Glomerular endothelial cell (primary cell): Measurements from ENCODE around the gene GALR2. TPM values are rescaled to one million over a fixed set of nuclear protein-coding genes. Genes with fewer than 3 reads are reported as not detected.

Source experiments
- DNase-seq: peaks from one replicate; pipeline ENCODE4 v3.0.0-alpha.2; 2011; ENCODE audit warnings: low read depth, low spot score; ENCODE audit errors: extremely low read depth
- total RNA-seq: library from RNA; depleted of rRNA; stranded (reverse); fragments of >200 nt; gene quantifications from 2 replicates; pipeline ENCODE4 v1.2.3, GENCODE V29; 2015

The GALR2 gene
- total RNA-seq, 1 donor from 2014 or later, result not detected

DNA sequence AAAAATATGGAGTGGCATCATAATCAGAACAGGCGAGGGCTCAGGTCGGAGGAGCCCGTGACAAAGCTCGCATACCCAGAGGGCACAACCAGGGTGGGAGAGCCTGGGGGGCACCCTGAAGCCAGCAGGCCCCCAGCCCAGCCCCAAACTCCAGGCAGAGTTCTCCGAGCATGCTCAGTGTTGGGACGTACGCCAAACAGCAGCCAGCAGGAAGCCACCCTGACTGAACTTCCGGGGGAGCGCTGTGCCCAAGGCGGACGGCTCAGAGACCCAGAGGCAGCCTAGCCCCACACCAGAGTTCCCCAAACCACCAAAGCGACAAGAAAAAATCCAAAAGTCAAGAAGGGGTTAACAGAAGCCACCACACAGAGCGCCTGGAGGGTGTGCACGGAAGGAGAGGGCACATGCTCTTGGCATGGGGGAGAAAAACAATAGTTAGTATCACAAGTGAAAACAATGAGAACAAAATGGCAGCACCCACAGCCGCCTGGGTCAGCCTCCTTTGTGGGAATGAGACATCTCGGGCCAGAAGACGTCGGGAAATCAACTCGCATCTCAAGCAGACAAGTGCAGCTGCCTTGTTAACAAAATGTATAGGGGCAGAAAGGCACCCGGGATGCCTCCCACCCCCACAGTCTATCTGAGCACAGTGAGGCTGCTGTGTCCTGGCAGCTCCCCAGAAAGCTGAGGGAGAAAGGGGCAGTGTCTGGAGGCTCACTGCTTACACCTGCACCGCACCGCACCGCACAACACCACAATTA lies 17.1 kb downstream of the GALR2 start:
- DNase-seq, result no peak

DNA sequence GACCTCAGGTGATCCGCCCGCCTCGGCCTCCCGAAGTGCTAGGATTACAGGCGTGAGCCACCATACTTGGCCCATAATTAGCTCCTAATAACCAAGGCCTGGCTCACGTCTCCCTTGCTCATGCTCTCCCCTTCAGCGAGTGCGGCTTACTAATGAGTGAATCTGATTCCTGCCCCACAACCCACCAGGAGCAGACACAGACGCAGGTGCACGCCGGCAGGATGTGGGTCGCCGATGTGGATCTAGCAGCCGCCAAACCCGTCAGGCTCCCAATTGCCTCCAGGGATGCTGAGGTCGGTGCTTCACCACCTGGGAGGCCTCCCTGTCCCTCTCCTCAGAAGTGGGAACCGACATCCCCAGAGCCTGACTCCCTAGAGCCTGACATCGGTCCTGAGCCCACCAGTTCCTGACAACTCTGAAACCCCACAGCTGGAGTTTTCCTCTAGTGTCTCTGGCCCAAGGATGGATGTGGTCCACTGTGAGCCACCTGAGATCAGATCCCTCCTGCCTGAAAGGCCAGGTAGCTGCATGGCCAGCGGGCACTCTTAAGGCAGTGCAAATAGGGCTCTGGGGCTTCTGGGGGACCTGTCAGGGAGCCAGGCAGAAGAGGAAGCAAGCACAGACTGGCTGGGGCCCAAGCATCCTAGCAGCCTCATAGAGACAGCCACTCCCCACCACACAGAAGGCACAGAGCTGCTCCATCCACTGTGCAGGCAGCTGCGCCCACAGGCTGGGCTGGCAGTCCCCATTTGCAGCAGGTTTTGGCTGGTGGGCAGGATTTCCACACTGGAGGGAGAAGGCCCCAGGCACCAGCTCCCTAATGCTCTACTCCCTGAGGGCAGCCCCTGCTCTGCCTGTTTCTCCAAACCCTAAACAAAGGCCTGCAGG lies 18.2 kb downstream of the GALR2 start:
- no peak for DNase-seq

DNA sequence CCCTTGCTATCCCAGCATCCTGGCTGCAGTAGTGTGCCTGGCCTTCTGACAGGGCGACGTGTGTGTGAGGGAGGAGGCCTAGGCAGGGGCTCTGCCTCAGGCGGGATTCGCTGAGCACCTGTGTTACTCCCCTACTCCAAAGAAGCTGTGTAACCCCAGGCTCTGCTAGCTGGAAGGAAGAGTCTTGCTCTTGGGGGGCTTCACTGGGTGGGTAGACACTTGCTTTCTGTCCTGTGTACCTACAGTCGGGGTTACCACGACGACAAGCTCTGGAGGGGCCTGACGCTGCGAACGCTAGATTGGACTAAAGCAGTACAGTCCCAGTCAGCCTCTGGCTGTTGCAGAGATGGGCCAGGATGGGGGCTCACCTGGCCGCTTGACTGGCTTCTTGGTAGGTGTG lies 19.5 kb downstream of the GALR2 start:
- no peak for DNase-seq

DNA sequence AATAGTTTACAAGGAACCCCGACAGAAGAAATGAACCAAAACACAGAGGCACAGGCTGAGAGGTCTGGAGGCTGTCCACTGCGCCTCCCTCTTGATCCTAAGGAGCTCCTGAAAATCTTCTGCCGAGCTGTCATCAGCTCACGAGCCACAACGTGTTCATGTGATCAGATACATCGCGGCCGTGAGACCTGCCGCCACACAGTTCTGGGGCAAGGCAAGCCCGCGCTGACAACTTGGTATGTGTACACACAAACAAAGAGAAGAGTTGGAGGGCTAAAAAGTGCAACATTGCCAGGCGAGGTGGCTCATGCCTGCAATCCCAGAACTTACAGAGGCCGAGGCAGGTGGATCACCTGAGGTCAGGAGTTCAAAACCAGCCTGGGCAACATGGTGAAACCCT lies 21.4 kb downstream of the GALR2 start:
- DNase-seq, result no peak

DNA sequence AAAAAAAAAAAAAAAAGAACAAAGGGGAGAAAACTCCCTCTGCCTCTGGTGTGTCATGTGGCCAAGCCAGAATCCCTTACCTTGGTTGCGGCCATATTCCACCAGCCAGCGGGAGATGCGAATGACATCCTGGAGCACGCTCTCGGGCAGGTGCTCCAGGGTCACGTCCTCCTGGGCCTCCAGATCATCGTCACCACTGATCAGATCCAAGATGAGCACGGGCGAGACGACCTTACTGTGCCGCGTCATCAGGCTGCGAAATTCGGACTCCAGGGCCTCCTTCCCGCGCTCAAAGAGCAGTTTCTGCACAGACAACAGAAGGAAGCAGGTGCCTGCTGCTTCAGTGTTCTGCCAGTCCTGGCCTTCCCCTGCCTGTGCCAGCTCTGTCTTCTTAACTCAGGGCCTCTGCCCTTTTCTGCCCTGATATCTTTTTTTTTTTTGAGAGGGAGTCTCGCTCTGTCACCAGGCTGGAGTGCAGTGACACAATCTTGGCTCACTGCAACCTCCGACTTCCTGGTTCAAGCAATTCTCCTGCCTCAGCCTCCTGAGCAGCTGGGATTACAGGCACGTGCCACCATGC lies 23.2 kb downstream of the GALR2 start:
- DNase-seq, result no peak

DNA sequence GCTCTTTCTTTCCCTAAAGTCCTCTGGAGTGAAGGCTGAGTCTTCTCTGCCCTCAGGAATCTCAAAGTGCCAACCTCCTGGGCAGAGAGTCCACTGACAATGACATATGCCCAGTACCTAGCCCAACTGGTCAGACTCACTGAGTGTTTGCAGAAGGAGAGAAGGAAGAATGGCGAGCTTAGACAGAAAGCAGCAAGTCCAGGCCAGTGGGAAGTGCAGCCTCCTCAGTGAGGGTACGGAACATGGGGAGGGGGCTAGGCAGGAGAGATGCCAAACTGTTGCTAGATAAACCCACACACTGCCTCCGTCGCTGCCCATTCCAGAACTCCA lies 28.3 kb downstream of the GALR2 start:
- DNase-seq, result no peak

DNA sequence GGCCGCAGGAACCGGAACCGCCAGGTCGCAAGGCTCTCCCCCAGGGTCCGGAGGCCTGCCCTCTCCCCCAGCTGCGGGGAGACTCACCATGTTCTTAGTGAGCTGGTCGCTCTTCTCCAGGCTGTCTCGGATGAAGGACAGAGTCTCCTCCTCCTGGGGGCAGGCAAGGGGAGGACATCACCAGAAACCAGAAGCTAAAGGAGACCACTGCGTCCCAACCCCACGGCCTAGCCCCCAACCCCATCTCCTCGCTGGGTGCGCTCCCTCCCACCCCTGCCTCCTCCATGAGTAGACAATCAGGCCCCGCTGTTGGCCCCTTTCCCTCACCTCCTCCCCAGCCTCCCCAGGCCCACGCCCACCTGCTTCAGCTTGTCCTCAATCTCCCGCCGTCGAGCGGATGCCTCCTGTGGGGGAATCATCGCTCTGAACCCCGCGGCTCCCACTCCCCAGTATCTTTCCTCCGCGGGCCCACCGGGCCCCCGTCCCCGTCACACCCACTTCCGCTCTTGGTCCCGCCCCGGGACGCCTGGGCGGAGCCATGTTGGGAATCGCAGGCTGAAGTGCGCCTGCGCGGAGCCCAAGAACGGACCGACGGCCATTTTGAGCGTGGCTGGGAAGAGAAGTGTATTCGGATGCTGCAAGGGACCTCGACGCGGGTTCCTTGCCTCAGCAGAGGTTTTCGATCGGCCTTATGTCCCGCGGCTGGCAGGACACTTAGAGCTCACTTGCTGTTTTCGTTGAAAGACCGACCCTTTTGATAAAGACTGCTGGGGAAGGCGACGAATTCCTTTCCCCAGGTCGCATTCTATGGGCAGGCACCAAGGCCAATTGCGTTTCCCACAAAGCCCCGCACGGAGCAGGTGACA lies 28.9 kb downstream of the GALR2 start, which contains the start of gene EXOC7:
Gene EXOC7 (minus strand): TSS at position 514 of the 866 bp plus-strand sequence. CDS start 95 bp downstream, at position 419.
- peak; percentile 42 for DNase-seq

DNA sequence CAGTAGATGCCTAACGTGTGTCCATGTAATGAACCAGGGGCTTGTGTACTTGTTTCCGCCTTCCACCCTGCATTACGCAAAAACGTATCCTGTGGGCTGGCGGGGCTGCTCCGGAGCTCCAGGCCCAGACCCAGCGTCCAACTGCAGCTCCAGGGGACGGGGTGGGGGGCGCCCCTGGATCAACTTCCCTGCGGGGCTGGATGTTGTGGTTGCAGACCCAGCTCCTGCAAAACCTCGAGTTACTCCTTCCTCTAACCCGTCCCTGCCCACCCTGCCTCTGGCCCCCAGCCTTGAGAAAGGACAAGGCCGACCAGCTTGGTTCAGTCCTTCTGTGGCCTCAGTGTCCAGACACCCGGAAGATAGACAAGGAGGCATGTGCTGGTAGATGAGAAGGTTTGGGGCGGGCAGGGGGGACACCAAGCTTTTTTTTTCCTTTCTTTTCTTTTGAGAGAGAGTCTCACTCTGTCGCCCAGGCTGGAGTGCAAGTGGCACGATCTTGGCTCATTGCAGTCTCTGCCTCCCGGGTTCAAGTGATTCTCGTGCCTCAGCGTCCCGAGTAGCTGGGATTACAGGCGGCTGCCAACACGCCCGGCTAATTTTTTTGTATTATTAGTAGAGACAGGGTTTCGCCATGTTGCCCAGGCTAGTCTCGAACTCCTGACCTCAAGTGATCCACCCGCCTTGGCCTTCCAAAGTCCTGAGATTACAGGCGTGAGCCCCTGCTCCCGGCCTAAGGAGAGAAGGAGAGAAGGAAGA lies 29.7 kb downstream of the GALR2 start:
- DNase-seq, result no peak

DNA sequence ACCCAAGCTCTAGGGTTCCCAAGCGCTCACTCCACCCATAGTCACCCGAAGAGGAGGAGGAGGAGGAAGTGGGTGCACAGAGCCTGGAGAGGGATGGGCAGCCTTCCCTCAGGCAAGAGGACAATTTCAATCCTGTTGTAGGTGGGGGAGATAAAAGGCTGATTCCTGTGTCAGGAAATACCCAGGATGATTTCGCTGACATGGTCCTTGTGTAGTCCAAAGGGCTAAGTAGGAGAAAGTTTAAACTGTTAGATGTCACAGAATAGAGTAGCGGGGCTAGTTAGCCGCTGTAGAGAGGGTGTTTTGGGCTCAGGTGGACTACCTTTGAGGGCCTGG lies 30.3 kb downstream of the GALR2 start:
- no peak for DNase-seq

DNA sequence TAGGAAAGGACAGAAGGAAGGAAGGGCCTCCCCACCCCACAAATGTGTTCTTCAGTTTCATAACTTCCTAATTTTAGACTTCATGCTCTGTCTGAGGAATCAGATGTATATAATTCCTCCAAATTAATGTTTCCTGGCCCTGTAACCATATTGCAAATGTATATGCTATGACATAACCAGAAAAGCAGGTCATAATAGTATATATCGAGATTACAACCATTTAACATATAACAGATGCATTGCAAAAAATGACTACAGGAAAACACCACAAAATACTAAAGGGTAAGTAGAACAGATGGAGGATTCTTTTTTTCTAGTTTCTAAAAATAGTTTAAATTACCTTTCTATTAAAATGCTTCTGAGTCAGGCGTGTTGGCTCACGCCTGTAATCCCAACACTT lies 32.1 kb downstream of the GALR2 start:
- no peak for DNase-seq

DNA sequence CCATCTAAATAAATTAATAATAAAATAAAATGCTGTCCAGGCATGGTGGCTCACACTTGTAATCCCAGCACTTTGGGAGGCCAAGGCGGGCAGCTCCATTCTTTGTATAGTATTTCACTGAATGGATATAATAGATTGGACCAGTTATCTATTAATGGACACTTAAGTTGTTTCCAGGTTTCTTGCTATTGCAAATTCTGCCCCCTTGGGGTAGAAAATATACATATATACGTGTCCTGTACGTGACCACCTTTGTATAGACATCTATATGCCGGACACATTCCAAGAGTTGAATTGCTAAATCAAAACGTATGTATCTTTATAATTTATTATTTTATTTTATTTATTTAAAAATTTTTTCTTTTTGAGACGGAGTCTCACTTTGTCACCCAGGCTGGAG lies 32.9 kb downstream of the GALR2 start:
- no peak for DNase-seq

DNA sequence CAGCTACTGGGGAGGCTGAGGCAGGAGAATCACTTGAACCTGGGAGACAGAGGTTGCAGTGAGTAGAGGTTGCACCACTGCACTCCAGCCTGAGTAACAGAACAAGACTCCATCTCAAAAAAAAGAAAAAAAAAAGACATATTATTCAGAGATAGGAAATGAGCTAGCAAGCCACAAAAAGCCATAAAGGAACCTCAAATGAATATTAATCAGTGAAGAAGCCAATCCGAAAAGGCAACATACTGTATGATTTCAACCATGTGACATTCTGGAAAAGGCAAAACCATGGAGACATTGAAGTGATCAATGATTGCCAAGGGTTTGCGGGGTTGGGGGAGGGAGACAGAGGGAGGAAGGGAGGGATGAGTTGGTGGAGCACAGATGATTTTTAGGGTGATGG lies 37.4 kb downstream of the GALR2 start:
- no peak for DNase-seq

DNA sequence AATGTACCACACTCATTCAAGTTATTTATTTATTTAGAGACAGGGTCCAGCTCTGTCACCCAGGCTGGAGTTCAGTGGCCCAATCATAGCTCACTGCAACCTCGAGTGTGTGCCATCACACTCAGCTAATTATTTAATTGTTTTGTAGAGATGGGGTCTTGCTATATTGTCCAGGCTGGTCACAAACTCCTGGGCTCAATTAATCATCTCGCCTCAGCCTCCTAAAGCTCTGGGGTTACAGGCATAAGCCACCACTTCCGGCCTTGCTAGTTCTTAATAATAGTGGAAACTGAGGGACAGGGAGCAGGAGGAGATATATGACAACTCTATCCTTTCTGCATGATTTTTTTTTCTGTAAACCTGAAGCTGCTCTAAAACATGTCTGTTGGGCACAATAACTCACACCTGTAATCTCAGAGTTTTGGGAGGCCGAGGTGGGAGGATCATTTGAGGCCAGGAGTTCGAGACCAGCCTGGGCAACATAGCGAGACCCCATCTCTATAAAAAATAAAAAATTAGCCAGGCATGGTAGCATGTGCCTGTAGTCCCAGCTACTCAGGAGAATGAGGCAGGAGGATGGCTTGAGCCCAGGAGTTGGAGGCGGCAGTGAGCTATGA lies 40.7 kb downstream of the GALR2 start:
- no peak for DNase-seq

DNA sequence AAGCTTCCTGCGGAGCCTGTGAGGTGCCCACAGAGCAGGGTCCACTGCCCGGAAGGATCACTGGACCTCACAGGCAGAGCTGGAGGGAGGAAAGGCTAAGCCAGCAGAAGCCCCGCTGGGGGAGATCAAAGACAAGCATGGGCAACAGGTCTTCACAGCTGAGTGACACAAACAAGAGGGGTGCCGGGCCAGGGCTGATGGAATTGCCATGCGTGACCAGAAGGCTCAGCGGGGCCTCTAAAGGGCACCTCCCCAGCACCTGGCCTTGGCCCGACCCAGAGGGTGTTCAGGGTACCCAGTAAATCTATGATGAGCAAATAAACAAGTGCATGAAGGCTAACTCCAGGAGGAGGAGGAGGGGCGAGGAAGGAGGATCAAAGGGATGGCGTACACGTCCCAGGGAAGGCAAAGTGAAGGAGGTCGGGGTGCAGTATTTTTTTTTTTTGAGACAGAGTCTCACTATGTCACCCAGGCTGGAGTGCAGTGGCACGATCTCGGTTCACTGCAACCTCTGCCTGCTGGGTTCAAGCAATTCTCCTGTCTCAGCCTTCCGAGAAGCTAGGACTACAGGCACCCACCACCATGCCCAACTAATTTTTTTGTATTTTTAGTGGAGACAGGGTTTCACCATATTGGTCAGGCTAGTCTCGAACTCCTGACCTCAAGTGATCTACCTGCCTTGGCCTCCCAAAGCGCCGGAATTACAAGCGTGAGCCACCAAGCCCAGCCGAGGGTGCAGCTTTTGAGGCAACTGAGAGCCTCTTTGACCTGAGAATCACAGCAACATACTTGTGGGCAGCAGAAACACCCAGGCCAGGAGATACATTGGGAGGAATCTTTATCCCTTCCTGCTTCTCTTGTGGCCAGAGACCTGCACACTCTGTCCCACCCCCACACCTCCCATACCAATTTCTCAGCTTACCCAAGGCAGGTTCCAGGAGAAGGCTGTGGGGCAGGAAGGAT lies 45.1 kb downstream of the GALR2 start:
- no peak for DNase-seq

DNA sequence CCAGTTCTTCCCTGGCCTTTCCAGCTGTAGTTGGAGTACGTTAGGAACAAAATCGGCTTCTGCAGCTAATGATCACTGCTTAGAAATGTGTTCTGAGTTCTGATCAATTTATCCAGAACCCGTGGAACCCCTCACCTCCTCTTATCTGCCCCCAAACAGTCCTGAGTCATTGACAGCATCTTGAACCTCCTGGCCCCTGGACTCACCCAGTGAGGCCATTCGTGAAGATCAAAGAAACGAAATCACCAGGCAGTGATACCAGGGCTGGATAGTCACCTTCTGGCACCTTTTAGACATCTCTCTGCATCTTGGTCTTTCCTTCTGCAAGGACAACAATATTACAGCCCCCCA lies 46.1 kb downstream of the GALR2 start:
- no peak for DNase-seq

DNA sequence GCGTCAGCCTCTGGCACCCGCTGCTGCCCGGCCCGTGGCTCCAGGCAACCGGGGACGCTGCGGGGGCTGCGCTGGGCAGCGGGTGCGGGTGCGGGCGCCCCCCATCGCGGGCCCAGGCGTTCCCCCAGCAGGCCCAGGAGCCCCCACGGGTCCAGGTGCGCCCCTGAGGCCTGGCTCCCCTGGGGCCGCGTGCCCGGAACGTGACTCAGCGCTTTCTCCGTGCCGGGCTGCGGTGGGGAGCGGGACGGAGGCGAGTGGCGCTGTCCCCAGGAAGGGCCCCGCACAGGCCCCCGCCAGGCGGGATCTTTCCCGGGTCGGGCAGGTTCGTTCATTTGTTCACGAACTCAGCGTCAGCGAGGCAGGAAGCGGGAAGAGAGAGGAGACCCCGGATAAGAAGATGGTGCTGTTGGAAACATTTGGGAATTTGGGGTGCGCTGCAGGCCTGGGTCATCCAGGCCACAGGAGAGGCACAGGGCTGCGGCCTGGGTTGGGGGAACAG lies 47.4 kb downstream of the GALR2 start:
- DNase-seq, result no peak

DNA sequence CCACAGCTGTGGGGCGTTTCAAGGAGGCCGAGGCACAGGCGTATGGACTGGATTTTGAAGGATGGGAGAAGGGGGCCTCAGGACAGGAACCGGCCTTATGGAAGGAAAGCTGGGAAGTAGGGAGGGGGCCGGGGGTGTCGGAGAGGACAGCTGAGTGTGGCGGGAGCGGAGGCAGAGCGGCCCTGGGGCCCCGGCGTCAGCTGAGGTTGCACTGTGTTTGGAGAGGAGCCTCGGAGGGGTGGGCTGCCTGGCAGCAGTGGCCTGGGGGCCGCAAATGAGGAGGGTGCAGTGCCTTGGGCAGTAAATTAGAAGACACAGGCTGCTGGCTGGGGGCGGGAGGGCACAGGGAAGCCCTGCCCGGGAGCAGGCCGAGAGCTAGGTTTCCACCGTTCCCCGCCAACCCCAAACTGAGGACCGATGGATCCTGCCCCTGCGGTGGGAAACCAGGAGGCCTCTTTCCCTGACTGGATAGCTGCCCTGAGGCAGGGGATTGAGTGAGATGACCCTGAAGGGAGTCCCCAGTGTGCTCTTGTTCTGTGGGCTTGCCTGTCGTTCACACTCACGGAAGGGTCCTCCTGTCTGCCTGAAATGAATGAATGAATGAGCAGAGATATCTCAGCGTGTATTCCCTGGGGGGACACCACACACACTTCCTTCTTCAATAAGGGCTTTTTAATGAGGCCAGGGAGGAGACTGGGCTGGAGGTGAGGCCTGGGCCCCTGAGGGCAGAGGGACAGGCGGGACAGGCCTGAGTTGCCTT lies 48.0 kb downstream of the GALR2 start:
- no peak for DNase-seq

DNA sequence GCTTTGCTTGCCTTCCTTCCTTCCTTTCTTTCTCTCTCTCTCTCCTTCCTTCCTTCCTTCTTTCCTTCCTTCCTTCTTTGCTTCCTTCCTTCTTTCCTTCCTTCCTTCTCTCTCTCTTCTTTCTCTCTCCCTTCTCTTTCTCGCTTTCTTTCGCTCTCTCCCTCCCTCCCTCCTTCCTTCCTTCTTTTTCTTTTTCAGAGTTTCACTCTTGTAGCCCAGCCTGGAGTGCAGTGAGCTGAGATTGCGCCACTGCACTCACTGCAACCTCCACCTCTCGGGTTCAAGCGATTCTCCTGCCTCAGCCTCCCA lies 48.6 kb downstream of the GALR2 start:
- no peak for DNase-seq
